Measurements from ENCODE around the gene RAVER2. TPM values are rescaled to one million over a fixed set of nuclear protein-coding genes. Genes with fewer than 3 reads are reported as not detected.

The RAVER2 gene
- total and polyA plus RNA-seq, 3 donors from 2014 or later = 3.6 to 7.1 (median 6.7) TPM

DNA sequence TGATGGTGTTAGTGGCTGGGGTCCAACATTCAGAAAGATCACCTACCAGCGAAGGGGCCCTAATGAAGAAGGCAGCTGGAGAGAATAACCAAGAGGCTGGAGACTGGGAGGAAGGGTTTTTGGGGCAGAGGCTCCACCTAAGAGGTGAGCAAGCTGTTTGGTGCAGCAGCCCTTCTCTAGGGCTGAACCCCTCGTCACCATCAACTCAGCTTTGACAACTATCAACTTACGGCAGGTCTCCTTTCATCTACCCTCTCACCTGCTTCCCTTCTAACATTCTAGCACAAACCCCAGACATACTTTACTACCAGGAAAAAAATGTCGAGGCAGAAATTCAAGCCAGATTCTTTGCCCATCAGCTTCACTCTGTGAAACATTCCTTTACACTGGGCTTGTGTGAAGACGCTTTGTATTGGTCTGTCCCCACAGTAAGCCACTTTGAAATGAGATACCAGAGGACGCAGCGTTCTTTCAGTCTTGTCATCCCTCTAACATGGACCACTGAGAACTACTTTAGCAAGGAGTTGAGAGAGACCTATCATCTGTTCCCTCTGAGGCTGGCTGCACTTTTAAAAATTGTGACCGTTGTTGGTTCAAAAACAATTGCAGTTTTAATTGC, 84.6 kb downstream of the RAVER2 start:
- no peaks in the 10 kb centered on the region for H3K4me1 ChIP-seq
- intact Hi-C loops (cut with DNase I; ENCODE audit: low total_unique reads) = loop anchor here (5.0 kb wide), 2 partner anchors 142 to 362 kb away; no protein-coding TSS in a partner anchor
- no peaks in the 10 kb centered on the region for H3K36me3 ChIP-seq (ENCODE audit: low read depth, missing control alignments)
- no peak for DNase-seq
- WGBS, 2 donors = 68 to 72% methylated on average over 8 of the region's 8 CpGs
- TF ChIP-seq, protein P1, sequence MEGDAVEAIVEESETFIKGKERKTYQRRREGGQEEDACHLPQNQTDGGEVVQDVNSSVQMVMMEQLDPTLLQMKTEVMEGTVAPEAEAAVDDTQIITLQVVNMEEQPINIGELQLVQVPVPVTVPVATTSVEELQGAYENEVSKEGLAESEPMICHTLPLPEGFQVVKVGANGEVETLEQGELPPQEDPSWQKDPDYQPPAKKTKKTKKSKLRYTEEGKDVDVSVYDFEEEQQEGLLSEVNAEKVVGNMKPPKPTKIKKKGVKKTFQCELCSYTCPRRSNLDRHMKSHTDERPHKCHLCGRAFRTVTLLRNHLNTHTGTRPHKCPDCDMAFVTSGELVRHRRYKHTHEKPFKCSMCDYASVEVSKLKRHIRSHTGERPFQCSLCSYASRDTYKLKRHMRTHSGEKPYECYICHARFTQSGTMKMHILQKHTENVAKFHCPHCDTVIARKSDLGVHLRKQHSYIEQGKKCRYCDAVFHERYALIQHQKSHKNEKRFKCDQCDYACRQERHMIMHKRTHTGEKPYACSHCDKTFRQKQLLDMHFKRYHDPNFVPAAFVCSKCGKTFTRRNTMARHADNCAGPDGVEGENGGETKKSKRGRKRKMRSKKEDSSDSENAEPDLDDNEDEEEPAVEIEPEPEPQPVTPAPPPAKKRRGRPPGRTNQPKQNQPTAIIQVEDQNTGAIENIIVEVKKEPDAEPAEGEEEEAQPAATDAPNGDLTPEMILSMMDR (IDR thresholded peaks at IDR 0.05) = no peak
- TF ChIP-seq POLR2A (IDR thresholded peaks at IDR 0.05) = no peak
- H3K9me3 ChIP-seq = no peaks in the 10 kb centered on the region
- H3K27me3 ChIP-seq = no peaks in the 10 kb centered on the region
- no peak overlapping the region for H3K4me3 ChIP-seq
- no peak overlapping the region for H3K27ac ChIP-seq

DNA sequence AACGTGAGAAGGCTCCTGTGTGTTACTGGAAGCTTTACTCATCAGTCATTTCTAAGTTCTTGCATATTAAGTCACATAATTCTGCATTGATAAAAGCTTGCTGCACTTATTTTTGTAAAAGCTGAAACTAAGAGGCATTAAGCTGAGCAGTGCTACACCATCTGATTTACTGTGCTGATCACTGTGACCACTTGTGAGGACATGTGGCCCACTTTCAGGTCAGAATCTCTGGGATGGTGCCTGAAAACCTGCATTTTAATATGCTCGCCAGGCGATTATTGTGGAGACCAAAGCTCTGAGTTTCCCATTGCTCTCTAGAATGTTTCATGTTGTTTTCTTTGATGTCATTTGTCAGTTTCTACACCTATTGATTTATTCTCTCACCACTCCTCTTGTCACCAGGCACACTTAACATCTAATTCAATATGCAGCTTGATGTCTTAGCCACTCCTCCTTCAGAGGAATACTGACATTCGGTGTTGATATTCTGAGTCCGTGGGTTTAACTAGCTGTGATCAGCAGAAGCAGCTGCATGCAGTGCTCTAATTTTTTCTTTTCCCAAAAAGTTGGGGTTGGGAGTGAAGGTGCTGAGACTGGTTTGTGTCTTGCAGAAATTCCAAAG, 85.3 kb downstream of the RAVER2 start:
- H3K36me3 ChIP-seq (ENCODE audit: low read depth, missing control alignments) = no peaks in the 10 kb centered on the region

DNA sequence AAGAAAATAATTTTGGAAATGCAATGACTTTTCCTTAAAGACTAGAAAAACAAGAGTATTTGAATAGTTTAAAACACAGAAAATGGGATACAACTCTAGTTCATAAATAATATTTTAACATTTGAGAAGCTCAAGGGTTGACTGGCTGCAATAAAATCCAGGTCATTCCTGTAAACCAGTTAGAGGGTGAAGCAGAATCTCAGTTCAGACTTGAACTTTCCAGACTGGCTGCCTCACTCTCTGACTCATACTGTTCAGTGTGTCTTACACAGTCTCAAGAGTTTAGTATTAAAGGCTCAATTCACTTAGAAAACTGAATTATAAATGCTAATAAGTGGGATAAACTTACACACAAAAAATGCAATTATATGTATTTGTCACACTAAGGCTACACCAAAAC, 89.9 kb downstream of the RAVER2 start:
- Histone ChIP-seq H3K27me3 (no peaks in the 10 kb centered on the region), H3K4me3 (no peak overlapping the region), H3K9me3 (no peaks in the 10 kb centered on the region), H3K4me1 (no peaks in the 10 kb centered on the region), H3K27ac (no peak overlapping the region), H3K36me3 (ENCODE audit: low read depth, missing control alignments) (no peaks in the 10 kb centered on the region)
- TF ChIP-seq, protein P1 (IDR thresholded peaks at IDR 0.05) = no peak
- TF ChIP-seq POLR2A (IDR thresholded peaks at IDR 0.05) = no peak
- no peak for DNase-seq
- intact Hi-C loops (cut with DNase I; ENCODE audit: low total_unique reads) = no loop called here

More for the DNA sequence above, 85.3 kb downstream of the RAVER2 start:
- Histone ChIP-seq H3K27ac (no peak overlapping the region), H3K4me3 (no peak overlapping the region), H3K4me1 (no peaks in the 10 kb centered on the region), H3K27me3 (no peaks in the 10 kb centered on the region), H3K9me3 (no peaks in the 10 kb centered on the region)
- intact Hi-C loops (cut with DNase I; ENCODE audit: low total_unique reads) = no loop called here
- WGBS, 2 donors = 58 to 68% methylated on average over 5 of the region's 5 CpGs
- TF ChIP-seq, protein P1 (IDR thresholded peaks at IDR 0.05) = no peak
- TF ChIP-seq POLR2A (IDR thresholded peaks at IDR 0.05) = no peak
- no peak for DNase-seq

DNA sequence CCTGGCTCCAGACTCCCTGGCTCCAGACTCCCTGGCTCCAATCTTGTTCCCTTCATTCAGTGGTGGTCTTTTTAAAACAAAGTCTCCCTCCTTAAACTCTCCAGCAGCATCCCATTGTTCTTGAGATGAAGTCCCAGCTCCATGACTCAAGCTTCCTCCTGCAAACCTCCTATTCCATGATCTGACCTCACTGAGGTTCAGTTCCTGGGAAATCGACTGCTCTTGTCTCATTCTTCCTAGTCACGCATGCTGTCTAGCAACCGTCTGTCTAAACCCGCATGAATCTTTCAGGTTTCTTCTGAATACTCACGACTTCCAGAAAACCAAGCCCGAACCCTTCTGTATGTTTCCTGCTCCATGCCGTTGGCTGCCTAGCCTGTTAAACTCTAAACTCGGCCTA, 91.9 kb downstream of the RAVER2 start:
- 86 to 93% methylated on average over 8 of the region's 8 CpGs for WGBS, 2 donors
- TF ChIP-seq, protein P1 (IDR thresholded peaks at IDR 0.05) = no peak
- TF ChIP-seq POLR2A (IDR thresholded peaks at IDR 0.05) = no peak
- no peak for DNase-seq
- H3K27ac ChIP-seq = no peak overlapping the region
- H3K9me3 ChIP-seq = no peaks in the 10 kb centered on the region
- H3K4me3 ChIP-seq = no peak overlapping the region
- no peaks in the 10 kb centered on the region for H3K27me3 ChIP-seq
- H3K36me3 ChIP-seq (ENCODE audit: low read depth, missing control alignments) = no peaks in the 10 kb centered on the region
- no peaks in the 10 kb centered on the region for H3K4me1 ChIP-seq
- intact Hi-C loops (cut with DNase I; ENCODE audit: low total_unique reads) = no loop called here

DNA sequence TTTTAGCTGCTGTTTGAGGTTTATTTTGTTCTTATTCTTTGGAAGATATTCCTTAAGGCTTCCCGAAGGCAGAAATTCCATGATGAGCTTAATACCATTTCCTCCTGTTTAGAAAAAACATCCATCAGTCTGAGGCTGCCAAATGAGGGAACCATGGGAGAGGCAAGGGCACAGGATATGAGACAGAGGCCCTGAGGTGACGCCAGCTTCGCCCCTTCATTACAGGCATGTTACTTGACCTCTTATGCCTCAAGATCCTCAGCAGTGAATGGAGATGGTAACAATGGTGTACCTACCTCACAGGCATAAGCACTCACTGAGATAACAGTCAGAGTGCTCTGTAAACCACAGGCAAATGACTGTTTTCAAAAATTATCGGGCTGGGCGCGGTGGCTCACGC, 93.6 kb downstream of the RAVER2 start:
- H3K9me3 ChIP-seq = no peaks in the 10 kb centered on the region
- H3K27me3 ChIP-seq = no peaks in the 10 kb centered on the region
- H3K27ac ChIP-seq = no peak overlapping the region
- no peaks in the 10 kb centered on the region for H3K4me1 ChIP-seq
- no peak overlapping the region for H3K4me3 ChIP-seq
- no peak for DNase-seq
- 91% methylated on average over 3 to 7 of the region's 7 CpGs for WGBS, 2 donors
- no peaks in the 10 kb centered on the region for H3K36me3 ChIP-seq (ENCODE audit: low read depth, missing control alignments)
- intact Hi-C loops (cut with DNase I; ENCODE audit: low total_unique reads) = no loop called here
- TF ChIP-seq, protein P1 (IDR thresholded peaks at IDR 0.05) = no peak
- no peak for TF ChIP-seq POLR2A (IDR thresholded peaks at IDR 0.05)

All from testis (tissue), 3 donors.